Hindlimb muscle (tissue), 1 donor: ENCODE results near the gene AQP6. TPM values are rescaled to one million over a fixed set of nuclear protein-coding genes. Genes with fewer than 3 reads are reported as not detected.

Experiments
- DNase-seq: peaks from one replicate; pipeline ENCODE4 v3.0.0-alpha.2; 2013
- polyA plus RNA-seq: library from polyadenylated mRNA; unstranded; fragments of 120-200 nt; gene quantifications from one replicate; pipeline ENCODE4 v1.2.1, GENCODE V29; 2013; ENCODE audit not compliant: insufficient read length

The AQP6 gene
- polyA plus RNA-seq, 1 donor: 0.09 TPM

DNA sequence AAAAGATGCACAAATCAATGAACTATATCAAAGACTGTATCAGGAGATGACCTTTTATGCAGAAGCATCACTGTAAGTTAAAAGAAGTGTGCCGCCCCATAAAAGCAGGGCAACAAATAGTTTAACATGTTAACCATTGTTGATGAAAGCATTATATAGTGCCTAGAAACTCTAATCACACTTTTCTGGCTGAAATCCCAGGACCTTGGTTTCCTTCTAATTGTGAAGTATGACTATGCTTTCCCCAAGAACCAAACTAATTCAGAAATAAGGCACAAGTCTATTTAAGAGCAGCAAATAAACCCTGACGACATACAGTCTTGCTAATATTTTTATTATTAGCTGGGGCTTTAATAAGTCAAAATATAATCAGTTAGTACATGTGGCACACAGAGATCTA lies 30.8 kb downstream of the AQP6 start:
- DNase-seq: no peak

DNA sequence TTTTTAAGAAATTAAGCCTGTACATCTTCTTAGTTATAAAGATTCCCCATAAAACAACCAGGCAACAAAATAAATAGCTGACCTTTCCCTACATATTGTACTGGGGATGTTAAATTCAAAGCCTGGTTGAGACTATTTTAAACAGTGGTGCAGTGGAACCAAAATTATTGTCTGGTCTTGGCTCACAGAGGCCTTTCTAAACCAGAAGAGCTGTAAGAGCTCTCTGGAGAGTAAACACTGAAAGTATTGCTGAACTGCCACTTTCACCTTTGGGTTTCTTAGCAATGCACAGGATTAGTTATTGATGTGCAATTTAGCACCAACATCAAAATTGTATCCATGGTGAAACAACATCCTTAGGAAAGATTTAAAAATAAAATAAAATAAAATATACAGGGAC lies 31.9 kb downstream of the AQP6 start:
- DNase-seq: no peak

- DNase-seq: no peak
Measured at GRCh38 chr12:50005175-50005574, 32.4 kb downstream of the AQP6 start.

GRCh38 chr12:50006280-50006679 lies 33.5 kb downstream of the AQP6 start:
- no peak for DNase-seq

DNA sequence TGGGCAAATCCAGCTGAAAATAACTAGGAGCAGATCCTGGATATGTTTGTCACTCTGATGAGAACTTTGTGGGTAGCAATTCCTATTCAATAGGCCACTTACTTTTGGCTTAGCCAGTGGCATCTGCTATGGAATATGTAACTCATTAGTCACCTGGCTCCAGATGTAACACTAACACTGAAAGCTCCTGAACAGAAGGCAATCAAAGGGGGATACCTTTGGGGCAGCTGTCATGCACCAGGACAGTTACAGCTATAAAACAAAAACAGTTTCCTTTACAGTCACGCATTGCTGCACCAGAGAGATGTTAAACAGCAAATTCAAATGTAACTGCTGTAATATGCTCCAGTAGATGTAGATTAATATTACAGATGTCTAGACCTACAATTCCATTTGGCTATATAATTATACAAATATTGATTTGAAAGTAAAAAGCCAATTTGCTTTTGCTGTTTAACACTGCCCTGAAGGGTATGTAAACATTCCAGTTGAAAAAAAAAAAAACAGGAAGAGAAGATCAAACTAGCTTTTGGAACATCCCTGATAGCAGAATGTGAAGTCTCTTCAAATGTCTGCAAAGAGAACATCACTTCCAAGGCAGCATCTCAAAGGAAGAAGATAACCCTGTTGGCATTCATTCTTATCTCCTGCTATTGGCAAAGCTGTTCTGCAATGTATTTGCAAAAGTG lies 34.2 kb downstream of the AQP6 start:
- DNase-seq: no peak

DNA sequence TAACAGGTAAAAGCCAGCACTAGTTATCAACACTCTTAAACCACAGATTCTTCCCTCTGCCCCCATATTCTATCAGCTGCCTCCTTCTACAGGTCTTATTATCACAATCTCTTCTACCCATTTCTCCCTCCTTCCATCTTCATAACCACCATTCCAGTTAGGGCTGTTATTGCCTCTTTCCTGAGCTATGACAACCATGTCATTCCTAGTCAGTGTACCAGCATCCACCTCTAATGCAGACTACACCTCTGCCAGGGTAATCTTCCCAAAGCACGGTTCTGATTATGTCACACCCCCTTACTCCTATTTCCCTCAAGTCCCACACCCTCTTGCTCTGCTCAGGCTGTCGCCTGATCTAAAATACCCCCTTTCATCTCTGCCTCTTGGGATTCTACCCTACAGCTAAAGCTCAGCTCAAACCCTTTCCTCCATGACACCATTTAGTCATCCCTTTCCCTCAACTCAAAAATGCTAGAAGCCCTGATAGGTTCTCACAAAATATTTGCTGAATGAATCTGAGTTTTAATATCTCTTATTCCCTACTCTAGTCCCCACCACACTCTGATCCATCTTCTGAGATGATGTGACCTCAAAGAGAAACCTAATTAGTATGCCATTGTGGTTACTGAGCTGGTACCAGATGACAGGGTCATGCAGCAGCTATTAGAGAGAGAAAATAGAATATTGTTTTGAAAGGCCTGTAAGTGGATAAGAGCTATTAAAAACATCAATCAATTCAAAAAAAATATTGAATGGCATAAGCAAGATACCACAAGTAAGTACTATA lies 40.8 kb downstream of the AQP6 start:
- DNase-seq: no peak

DNA sequence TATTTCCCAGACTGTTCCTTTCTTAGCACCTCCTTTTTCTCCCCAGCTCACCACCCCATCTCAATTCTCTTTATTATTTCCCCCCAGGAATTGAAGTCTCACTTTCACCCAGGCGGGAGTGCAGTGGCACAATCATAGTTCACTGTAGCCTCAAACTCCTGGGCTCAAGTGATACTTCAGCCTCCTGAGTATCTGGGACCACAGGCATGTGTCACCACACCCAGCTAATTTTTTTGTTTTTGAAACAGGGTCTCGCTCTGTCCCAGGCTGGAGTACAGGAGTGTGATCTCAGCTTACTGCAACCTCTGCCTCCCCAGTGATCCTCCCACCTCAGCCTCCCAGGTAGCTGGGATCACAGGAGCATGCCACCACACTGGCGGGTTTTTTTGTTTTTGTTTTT lies 41.6 kb downstream of the AQP6 start:
- no peak for DNase-seq

DNA sequence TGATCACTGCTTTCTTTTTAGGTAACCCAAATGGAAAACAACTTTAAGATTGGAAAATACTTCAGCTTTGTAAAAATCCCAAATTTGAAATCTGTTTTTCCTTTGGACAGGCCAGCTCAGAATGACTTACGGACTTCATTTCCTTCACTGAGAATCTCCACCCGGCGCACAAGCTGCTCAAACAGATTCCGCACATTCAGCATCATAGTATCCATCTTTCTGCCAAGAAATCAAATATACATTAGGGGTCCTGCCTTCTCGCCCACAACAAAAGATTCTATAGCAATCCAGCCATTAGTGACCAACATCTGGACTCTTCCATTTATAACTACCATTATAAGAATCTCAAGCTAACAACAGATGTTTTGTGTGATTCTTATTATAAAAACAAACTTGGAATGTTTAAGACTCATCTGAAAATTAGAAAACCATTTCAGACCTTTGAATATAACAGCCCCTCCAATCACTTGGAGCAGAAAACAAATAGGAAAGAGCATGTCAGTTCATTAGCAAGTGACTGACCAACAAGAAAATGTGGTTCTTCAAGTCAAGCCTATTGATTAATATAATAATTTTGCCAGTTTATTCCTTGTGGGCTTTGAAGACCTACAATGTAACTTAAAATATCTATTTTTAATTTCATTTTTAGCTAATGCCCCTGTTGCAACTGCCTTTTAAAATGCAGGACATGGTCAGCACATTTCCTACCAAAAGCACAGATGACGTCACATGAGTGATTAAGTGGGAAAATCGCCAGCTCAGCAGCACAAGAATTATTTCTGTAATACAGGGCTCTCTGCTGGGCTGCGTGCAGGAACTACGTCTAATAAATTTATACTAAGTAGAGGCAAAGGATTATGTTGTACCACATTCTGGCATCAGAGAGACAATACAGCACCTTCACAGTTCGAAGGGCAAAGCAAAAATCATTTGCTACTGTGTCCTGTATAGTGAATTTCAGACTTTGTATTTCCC lies 44.0 kb downstream of the AQP6 start:
- peak; percentile 87 for DNase-seq

DNA sequence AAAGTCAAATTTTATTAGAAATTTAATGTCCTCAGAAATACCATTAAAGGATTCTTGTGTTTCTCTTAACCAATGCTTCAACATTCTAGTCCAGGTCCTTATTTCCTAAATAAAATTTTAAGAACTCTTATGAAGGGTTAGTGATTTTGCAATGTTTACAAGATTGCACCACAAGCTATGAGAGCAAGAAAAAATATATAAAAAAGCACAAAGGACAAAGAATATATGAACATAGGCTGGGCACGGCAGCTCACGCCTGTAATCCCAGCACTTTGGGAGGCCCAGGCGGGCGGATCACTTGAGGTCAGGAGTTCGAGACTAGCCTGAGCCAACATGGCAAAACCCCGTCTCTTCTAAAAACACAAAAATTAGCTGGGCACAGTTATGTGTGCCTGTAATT lies 44.9 kb downstream of the AQP6 start:
- DNase-seq: no peak

DNA sequence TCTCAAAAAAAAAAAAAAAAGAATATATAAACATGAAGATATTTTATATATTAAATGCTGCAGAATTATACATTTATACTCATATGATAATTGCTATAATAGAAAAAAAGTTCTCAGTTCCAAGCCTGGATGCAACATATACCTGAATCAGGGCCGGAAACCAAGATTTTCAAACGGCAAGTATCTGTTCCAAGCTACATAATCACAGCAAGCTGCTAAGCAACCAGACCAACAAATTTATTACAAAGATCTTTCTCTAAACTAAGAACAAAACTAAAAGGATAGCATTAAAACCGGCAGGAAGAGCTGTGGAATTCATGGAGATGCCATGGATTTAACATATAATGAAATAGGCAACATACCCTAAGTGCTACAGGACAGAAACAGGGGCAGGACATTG lies 45.4 kb downstream of the AQP6 start:
- DNase-seq: peak; percentile 56

DNA sequence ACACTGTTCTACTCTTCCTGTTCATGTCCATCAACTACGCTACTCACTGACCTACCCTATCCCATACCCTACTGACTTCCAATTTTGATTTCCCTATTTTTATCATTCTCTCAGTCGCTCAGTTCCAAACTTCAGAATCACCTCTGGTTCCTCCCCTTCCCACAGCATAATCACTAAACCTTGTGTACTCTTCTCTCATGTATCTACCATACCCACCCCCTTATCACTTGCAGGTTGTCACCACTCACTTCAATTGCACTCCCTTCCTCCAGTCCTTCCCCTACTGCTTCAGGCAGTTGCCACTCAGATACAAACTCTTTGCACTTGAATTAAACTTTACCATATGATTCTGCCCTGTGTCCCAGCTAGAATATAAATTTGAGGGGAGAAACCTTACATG lies 46.2 kb downstream of the AQP6 start:
- no peak for DNase-seq

GRCh38 chr12:50019524-50019923 lies 46.8 kb downstream of the AQP6 start:
- no peak for DNase-seq

DNA sequence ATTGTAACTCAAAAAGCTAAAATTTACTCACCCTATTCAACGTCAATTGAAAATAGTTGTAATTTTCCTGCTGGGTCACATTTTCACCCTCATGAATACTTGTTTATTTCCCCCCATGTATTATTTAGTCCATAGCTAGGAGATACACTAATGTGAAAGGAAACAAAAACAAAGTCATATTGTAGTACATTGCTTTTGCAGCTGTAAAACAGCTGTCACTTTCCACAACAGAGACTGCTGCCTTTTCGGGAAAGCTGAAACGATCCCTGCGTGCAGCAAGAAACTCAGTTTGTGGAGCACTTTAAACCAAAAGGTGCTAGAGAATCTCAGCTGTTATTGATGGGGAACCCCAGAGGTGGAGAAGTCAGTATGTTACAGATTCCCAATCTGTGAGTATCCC lies 48.3 kb downstream of the AQP6 start:
- DNase-seq: peak; percentile 45

- no peak for DNase-seq
Measured at GRCh38 chr12:50022903-50023302, 50.2 kb downstream of the AQP6 start.

- DNase-seq: no peak
Measured at GRCh38 chr12:50024227-50024626, 51.5 kb downstream of the AQP6 start.

GRCh38 chr12:50024805-50025186 lies 52.0 kb downstream of the AQP6 start:
- DNase-seq: no peak

DNA sequence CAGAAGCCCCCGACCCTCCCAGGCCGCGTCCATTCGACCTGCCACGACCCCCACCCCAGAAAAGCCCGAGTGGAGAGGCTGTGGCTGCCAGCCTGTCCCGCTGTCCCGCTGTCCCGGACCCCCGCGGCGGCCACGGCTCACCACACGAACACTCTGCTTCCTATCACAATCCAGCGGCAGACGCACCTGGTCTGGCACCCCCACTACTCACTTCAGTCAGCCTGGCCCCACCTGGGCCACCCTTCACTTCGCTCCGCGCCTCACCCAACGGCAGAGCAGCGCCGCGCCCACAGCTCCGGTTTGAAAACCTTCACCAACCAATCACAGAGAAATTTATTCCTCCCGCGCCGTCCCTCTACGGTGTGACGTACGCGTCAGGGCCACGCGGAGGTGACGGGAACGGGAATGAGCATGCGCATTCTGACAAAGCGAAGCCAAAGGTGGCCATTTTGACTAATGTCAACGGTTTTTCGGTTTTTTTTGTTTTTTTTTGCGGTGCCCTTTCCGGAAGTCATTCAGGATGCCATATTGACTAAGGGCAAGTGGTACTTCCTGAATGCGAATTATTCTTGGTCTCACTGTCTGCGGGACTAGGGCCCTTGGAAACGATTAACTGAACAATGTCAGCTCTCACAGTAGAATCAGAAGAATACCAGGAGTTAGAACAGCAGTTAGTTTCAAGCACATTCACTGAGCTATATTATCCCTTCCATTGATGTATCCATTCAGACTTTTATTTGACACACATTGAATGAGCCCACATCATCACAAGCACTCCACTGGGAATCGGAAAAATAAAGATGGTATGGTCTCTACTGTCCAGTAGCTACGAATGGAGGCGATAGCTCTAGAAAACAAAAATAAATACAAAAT lies 52.7 kb downstream of the AQP6 start, which contains the start of gene RACGAP1:
RACGAP1 (minus strand) TSS at position 308 of the 873 bp plus-strand sequence. CDS start 8,779 bp downstream, outside the sequence.
- DNase-seq: peak; percentile 99

- no peak for DNase-seq
Measured at GRCh38 chr12:50026691-50027090, 53.9 kb downstream of the AQP6 start.
